ENCODE data around the gene HDAC4. TPM values are rescaled to one million over a fixed set of nuclear protein-coding genes. Genes with fewer than 3 reads are reported as not detected.

HDAC4 gene
- total and polyA plus RNA-seq, 9 of the 15 experiments (the other 6 are each of a cell fraction or from before 2014, with no cell fraction given), result 0.11 to 20.2 (median 4.0) TPM

DNA sequence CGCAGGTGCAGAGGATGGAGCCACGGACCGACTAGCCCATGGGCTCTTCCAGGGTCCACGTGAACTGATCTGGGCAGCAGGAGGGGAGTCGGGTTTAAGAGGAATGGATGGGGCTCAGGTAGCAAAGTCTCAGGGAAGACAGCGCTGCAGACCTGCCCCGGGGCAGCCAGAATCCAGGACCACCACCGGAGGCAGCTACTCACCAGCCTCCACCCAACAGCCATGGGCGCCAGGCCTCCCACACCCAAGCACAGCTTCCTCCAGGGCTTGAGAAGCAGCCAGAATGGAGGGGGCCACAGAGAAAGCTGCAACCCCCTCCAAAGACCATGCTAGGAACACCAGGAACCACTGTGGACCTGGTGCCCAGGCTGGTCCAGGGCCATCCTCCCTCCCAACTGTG is 388.6 kb downstream of the HDAC4 start:
- Histone ChIP-seq H2AFZ (ENCODE audit: low read depth, low read length) (no peak overlapping the region), H3K36me3 (ENCODE audit: control insufficient read depth, insufficient read depth, low read length) (no peaks in the 10 kb centered on the region), H3K79me2 (ENCODE audit: control insufficient read depth, insufficient read depth, low read length) (no peaks in the 10 kb centered on the region), H4K20me1 (replicated peaks; ENCODE audit: control insufficient read depth, insufficient read depth, low read length) (no peaks in the 10 kb centered on the region), H3K4me2 (ENCODE audit: insufficient read depth, low read length) (no peak overlapping the region), H3K27me3 (ENCODE audit: control insufficient read depth in 2 of 2, insufficient read depth in 2 of 2, low read length in 2 of 2) (peaks cover 8 to 75% of the 10 kb centered on the region in 2 experiments; a peak in 4 of 5 replicates), H3K9ac (ENCODE audit: insufficient read depth in 1 of 2, low read depth in 2 of 2, low read length in 2 of 2) (no peak overlapping the region), H3K27ac (ENCODE audit: extremely low read depth, low read depth, low read length) (no peak overlapping the region), H3K9me3 (replicated peaks; ENCODE audit: control insufficient read depth, insufficient read depth, low read depth, low read length) (no peaks in the 10 kb centered on the region), H3K9me1 (ENCODE audit: control insufficient read depth, insufficient read depth, low read length) (no peaks in the 10 kb centered on the region), H3K4me3 (no peak overlapping the region), H3K4me1 (replicated peaks in 1 of 2; ENCODE audit: control insufficient read depth in 2 of 2, insufficient read depth in 2 of 2, low read length in 2 of 2) (no peaks in the 10 kb centered on the region)
- no peak for FAIRE-seq
- DNase-seq (ENCODE audit: extremely low read depth in 1 of 4, low spot score in 3 of 4), result no peak
- no TSS peak for BruUV-seq (replicated peaks)
- WGBS (ENCODE audit: insufficient coverage, low coverage, missing lambda C conversion rate), result 0% methylated on average over 6 of the region's 9 CpGs
- ChIA-PET POLR2A (interaction anchor here (0.7 kb wide), 1 partner anchor 369 kb away, joined by 3 read pairs; no protein-coding TSS in a partner anchor), CTCF (ENCODE audit: low intra/inter-chr PET ratio) (no interaction called here)
- no peak for TF ChIP-seq HLTF (IDR thresholded peaks at IDR 0.05)
- intact Hi-C loops (cut with micrococcal nuclease) (no loop called here), in situ Hi-C loops (cut with MboI) (no loop called here)
- no peak for ATAC-seq

DNA sequence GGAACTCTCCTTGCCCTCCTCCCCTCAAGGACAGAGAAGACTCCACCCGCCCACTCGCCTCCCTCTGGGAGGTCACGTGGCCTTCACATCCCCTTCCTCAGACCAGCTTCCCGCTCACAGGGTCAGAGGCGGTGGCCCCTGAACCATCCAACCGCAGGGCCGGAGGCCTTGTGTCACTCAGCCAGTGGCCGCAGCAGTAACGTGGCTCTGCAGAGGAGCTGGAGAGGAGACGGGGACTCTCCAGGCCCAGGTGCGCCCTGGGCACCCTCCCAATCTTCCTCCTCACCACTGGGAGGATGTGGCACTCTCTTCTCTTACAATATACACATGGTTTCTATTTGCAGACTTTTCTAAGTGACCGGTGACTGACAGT is 391.2 kb downstream of the HDAC4 start:
- Histone ChIP-seq H2AFZ (ENCODE audit: low read depth, low read length) (no peak overlapping the region), H3K27me3 (ENCODE audit: control insufficient read depth in 2 of 2, insufficient read depth in 2 of 2, low read length in 2 of 2) (peaks cover 12 to 77% of the 10 kb centered on the region in 2 experiments; a peak in 4 of 5 replicates), H3K79me2 (ENCODE audit: control insufficient read depth, insufficient read depth, low read length) (no peaks in the 10 kb centered on the region), H4K20me1 (replicated peaks; ENCODE audit: control insufficient read depth, insufficient read depth, low read length) (no peaks in the 10 kb centered on the region), H3K27ac (ENCODE audit: extremely low read depth, low read depth, low read length) (no peak overlapping the region), H3K4me1 (replicated peaks in 1 of 2; ENCODE audit: control insufficient read depth in 2 of 2, insufficient read depth in 2 of 2, low read length in 2 of 2) (no peaks in the 10 kb centered on the region), H3K4me3 (no peak overlapping the region), H3K4me2 (ENCODE audit: insufficient read depth, low read length) (no peak overlapping the region), H3K36me3 (ENCODE audit: control insufficient read depth, insufficient read depth, low read length) (no peaks in the 10 kb centered on the region), H3K9me1 (ENCODE audit: control insufficient read depth, insufficient read depth, low read length) (no peaks in the 10 kb centered on the region), H3K9me3 (replicated peaks; ENCODE audit: control insufficient read depth, insufficient read depth, low read depth, low read length) (no peaks in the 10 kb centered on the region), H3K9ac (ENCODE audit: insufficient read depth in 1 of 2, low read depth in 2 of 2, low read length in 2 of 2) (no peak overlapping the region)
- no TSS peak for BruUV-seq (replicated peaks)
- FAIRE-seq, result no peak
- ChIA-PET CTCF (ENCODE audit: low intra/inter-chr PET ratio) (no interaction called here), POLR2A (no interaction called here)
- intact Hi-C loops (cut with micrococcal nuclease) (no loop called here), in situ Hi-C loops (cut with MboI) (no loop called here)
- no peak for ATAC-seq
- DNase-seq (ENCODE audit: extremely low read depth in 1 of 4, low spot score in 3 of 4), result no peak
- WGBS (ENCODE audit: insufficient coverage, low coverage, missing lambda C conversion rate), result 0% methylated on average over 6 of the region's 12 CpGs
- TF ChIP-seq SRF (CRISPR knock-in tag; IDR thresholded peaks at IDR 0.05), result no peak
- TF ChIP-seq, protein P1, sequence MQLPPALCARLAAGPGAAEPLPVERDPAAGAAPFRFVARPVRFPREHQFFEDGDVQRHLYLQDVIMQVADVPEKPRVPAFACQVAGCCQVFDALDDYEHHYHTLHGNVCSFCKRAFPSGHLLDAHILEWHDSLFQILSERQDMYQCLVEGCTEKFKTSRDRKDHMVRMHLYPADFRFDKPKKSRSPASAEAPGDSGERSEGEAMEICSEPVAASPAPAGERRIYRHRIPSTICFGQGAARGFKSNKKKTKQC (CRISPR knock-in tag; IDR thresholded peaks at IDR 0.05), result no peak
- TF ChIP-seq NR1H2 (CRISPR knock-in tag; IDR thresholded peaks at IDR 0.05), result no peak
- TF ChIP-seq SIN3B (IDR thresholded peaks at IDR 0.05; ENCODE audit: low read depth), result no peak
- TF ChIP-seq FOXK2 (conservative IDR thresholded peaks at IDR 0.05 in 1 of 2, IDR thresholded peaks at IDR 0.05 in 1 of 2; ENCODE audit: low read depth in 2 of 2), result no peak
- TF ChIP-seq, protein P2, sequence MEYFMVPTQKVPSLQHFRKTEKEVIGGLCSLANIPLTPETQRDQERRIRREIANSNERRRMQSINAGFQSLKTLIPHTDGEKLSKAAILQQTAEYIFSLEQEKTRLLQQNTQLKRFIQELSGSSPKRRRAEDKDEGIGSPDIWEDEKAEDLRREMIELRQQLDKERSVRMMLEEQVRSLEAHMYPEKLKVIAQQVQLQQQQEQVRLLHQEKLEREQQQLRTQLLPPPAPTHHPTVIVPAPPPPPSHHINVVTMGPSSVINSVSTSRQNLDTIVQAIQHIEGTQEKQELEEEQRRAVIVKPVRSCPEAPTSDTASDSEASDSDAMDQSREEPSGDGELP (CRISPR knock-in tag; IDR thresholded peaks at IDR 0.05; ENCODE audit: borderline replicate concordance), result no peak
- TF ChIP-seq ZNF165 (CRISPR knock-in tag; IDR thresholded peaks at IDR 0.05; ENCODE audit: borderline replicate concordance), result no peak
- no peak for TF ChIP-seq CREB1 (IDR thresholded peaks at IDR 0.05)
- no peak for TF ChIP-seq CREB1 (CRISPR knock-in tag; IDR thresholded peaks at IDR 0.05)
- TF ChIP-seq, protein P3, sequence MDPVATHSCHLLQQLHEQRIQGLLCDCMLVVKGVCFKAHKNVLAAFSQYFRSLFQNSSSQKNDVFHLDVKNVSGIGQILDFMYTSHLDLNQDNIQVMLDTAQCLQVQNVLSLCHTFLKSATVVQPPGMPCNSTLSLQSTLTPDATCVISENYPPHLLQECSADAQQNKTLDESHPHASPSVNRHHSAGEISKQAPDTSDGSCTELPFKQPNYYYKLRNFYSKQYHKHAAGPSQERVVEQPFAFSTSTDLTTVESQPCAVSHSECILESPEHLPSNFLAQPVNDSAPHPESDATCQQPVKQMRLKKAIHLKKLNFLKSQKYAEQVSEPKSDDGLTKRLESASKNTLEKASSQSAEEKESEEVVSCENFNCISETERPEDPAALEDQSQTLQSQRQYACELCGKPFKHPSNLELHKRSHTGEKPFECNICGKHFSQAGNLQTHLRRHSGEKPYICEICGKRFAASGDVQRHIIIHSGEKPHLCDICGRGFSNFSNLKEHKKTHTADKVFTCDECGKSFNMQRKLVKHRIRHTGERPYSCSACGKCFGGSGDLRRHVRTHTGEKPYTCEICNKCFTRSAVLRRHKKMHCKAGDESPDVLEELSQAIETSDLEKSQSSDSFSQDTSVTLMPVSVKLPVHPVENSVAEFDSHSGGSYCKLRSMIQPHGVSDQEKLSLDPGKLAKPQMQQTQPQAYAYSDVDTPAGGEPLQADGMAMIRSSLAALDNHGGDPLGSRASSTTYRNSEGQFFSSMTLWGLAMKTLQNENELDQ (CRISPR knock-in tag; IDR thresholded peaks at IDR 0.05; ENCODE audit: borderline replicate concordance), result no peak
